HG02571 (cell line): ENCODE data around the gene SLC12A3.

ENCODE experiments used
- ATAC-seq: cut with Tn5 transposase; IDR thresholded peaks from one replicate; pipeline ENCODE4 v1.9.1; 2021; ENCODE audit warnings: mild to moderate bottlenecking, moderate library complexity; ENCODE audit not compliant: unreplicated experiment

Gene SLC12A3

GRCh38 chr16:56886296-56886695 lies 21.3 kb downstream of the SLC12A3 start:
- ATAC-seq = no peak

GRCh38 chr16:56886826-56887225 lies 21.8 kb downstream of the SLC12A3 start:
- ATAC-seq = no peak

GRCh38 chr16:56888806-56889205 lies 23.8 kb downstream of the SLC12A3 start:
- ATAC-seq = no peak

DNA sequence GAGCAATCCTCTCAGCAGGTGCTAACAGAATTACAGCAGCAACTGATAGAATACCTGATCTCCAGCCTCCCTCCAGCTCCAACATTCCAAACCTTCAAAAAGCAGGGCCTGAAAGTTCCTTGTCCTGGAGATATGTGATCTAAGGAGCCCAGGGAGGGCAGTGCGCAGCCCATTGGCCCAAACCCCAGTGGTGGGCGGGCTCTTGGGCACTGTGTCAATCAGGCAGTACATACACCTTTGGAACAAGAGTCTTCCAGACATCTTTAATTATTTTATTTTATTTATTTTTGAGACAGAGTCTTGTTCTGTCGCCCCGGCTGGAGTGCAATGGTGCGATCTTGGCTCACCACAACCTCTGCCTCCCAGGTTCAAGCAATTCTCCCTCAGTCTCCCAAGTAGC lies 24.2 kb downstream of the SLC12A3 start:
- no peak for ATAC-seq

GRCh38 chr16:56891685-56892084 lies 26.7 kb downstream of the SLC12A3 start:
- no peak for ATAC-seq

DNA sequence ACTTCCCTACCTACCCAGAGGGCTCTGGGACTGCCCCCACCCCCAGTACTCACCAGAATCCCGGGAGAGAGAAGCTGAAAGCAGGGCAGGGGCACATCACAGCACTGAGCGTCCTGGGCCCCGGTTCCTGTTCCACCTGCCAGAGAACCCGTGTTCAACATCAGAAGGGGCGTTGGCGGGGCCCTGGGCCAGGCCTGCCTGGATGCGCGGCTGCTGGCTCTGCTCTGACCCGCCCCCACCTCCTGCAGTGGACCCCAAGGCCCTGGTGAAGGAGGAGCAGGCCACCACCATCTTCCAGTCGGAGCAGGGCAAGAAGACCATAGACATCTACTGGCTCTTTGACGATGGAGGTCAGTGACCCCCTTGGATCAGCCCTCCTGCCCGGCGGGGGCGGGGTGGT lies 27.7 kb downstream of the SLC12A3 start:
- ATAC-seq = no peak

DNA sequence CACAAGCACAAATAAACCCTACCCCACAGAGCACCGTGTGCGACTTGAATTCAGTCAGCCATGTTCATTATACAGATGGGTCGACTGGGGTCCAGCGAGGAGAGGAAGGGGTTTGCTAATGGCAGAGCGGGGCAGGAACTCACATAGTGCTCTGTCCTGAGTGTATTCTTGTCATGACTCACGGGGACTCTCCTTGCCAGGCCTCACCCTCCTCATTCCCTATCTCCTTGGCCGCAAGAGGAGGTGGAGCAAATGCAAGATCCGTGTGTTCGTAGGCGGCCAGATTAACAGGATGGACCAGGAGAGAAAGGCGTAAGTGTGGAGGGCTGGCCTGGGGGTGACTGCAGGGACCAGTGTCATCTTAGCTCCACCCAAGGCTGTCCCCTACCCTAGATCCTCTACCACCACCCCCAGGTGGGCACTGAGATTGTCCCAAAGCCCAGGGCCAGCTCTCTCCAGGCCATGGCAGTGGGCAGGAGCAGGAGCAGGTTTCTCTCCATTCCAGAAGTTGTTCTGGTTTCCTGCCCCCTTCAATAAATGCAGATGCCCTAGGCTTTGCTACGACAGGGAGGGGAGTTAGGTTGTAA lies 29.4 kb downstream of the SLC12A3 start:
- no peak for ATAC-seq

DNA sequence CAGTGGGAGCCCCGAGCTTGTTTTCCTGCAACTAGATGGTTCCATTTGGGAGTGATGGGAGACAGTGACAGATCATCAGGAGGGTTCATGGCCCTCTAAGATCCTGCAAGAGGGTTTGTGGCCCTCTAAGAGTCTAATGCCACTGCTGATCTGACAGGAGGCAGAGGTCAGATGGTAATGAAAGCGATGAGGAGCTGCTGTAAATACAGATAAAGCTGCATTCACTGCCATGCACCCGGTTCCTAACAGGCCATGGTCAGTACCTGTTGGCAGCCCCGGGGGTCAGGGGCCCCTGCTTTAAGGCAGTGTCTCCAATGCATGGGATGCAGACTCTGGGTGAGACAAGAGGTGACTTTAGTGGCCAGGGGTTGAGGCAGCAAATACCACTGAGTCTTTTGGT lies 30.8 kb downstream of the SLC12A3 start:
- no peak for ATAC-seq

- ATAC-seq = no peak
Measured at GRCh38 chr16:56896244-56896643, 31.2 kb downstream of the SLC12A3 start.

DNA sequence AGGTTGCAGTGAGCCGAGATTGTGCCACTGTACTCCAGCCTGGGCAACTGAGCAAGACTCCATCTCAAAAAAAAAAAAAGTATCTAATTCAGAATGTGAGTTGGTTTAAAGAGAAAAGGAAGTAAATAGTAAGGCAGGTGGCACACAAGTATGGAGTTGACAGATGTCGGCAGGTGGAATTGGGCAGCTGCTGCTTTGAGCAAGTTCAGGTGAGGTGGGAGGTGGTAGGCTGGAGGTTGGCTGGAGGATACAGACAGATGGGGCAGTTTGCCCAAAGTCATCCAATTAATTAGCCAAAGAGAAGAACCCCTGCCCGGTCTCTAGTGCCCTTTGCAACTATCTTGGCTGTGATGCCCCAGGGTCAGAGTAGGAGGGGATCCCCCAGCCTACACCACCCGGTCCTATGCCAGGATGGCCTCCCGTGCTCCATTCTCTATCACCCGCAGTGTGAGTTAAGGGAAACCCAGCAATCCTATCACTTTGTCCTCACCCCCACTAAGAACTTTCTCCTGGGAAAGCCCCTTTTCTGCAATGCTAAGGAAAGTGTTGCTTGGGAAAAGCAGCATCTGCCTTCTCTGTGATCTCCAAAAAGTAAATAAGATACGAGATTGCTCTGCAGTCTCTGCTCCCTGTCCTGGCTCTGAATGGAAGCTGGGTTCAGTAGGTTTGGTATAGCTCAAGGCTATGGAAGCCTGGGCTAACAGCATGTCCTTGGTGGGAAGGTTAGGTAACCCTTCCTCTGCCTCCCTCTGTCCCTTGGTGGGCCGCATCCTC lies 32.2 kb downstream of the SLC12A3 start:
- ATAC-seq = no peak

- peak; percentile 53 for ATAC-seq
Measured at GRCh38 chr16:56898847-56899246, 33.8 kb downstream of the SLC12A3 start.

DNA sequence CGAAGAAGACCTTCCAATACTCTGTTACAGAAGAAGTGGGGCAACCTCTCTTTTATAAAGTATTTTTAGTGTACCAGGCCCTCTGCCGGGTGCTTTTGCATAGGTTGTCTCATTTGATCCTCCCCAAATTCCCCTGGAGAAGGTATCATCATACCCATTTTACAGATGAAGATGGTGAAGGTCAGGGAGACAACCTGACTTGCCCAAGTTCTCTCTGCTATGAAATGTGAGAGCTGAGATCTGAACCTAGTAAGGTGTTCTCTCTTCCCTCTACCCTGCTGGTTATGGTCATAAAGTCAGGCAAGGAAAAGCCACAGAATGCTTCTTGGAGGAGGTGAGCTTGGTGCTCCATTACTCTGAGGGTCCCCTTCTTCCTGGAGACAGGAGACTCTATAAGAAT lies 38.9 kb downstream of the SLC12A3 start:
- no peak for ATAC-seq

DNA sequence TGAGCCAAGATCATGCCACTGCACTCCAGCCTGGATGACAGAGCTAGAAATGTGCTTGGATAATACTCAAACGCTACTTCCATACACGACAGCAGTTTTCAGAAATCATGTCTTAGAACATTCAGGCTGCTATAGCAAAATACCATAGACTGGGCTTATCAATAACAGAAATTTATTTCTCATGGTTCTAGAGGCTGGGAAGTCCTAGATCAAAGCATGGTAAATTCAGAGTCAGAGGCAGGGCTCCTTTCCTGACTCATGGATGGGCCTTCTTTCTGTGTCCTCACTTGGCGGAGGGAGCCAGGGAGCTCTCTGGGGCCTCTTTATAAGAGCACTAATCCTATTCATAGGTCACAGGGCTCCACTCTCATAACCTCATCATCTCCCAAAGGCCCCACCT lies 42.4 kb downstream of the SLC12A3 start:
- no peak for ATAC-seq

DNA sequence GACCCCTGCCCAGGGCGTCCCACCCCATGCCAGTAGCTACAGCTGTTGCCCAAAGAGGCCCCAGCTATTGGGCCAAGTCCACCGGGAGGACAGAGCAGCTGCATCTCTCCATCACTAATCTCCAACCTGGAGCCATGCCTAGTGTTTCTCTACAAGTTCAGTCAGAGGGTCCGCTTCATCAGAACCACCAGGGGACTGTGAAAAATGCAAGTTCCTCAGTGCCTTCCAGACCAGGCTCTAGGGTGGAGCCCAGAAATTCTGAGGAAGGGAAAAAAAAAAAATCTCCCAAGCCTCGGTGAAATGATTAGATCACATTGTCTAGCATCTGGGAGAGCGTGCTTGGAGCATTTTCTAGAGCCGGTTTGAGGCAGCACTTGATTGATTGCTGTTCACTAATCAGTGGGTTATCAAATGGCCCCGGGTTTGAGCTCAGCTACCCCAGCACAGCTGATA lies 44.5 kb downstream of the SLC12A3 start:
- no peak for ATAC-seq

GRCh38 chr16:56910112-56910511 lies 45.1 kb downstream of the SLC12A3 start:
- ATAC-seq = no peak

GRCh38 chr16:56910654-56911539 lies 45.9 kb downstream of the SLC12A3 start:
- ATAC-seq = no peak

DNA sequence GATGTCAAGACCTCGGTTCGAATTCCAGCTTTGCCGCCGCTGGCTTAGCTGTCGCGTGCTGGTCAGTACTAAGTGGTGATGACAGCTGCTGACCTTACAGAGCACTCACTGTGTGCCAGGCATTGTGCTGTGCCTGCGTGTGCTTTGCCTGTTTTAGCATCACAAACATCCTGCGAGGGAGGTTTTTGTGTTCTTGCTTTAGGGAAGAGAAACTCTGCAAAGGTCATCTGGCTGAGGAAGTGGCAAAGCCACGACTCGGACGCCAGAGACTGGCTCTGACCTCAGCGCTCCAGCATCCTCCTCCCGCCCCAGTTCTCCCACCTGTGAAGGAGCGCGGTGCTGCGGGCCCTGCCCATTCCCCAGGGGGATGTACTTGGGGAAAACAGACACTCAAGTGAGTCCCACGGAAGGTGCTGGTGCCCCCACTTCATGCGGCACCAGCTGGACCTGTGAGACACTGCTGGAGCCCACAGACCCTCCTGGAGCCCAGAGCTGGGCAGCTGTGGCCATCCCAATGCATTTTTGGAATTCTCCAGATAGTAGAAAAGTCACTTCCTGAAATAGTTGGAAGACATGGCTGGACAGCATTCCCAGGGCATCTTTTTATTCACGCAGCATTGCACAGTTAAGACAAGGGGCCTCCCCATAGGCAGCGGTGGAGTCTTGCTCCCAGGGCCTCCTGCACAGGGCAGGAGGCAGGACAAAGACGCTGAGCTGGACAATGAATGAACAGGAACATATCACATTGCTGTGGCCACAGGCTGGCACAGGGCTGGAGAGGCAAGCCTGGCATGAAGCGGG lies 47.0 kb downstream of the SLC12A3 start:
- no peak for ATAC-seq

DNA sequence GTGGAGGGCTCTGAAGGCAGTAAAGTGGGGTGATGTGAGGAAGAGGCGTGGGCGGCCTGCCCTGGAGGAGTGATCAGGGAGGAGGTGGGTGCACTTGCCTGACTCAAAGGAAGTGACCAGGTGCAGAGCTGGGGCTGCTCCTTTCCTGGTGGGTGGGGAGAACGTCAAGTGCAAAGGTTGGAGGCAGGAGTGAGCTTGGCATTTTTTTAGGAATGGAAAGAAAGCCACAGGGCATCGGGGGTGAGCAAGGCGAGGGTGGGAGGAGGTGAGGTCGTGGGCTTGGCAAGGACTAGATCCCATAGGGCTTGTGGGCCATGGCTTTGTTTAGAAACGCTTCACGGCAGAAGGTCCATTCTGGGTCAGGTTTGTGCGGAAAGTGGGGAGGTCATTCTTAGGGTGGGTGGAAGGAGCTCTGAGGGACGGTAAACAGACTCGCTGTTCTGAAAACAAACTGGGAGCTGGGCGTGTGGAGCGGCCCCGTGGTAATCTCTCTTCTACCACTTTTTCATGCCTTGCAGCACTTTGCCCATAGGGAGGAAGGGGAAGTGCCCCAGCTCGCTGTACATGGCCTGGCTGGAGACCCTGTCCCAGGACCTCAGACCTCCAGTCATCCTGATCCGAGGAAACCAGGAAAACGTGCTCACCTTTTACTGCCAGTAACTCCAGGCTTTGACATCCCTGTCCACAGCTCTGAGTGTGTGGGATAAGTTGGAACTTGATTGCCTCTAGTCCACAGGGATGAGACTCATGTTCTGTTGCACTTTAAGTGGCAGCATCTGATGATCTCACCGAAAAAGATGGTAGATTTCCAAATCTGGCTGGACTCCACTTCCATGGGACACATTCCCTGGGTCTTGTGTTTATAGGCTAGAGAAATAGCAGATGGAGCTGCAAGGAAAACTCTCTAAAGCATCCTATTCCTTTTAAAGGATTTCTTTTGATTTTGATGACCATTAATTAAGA lies 48.0 kb downstream of the SLC12A3 start:
- ATAC-seq = no peak

GRCh38 chr16:56914896-56915295 lies 49.9 kb downstream of the SLC12A3 start:
- no peak for ATAC-seq
